ENCODE results near the gene CNOT9.
A peak's percentile ranks its signal among the peaks of the same experiment; 100 is the strongest.

Gene CNOT9

GRCh38 chr2:218618102-218618860 is 49.6 kb downstream of the CNOT9 start:
- no peak overlapping the region for H2AFZ ChIP-seq (ENCODE audit: insufficient read depth, low read length, poor library complexity)
- H2BK5ac ChIP-seq (ENCODE audit: low read depth, low read length, poor library complexity): no peak overlapping the region
- no peaks in the 10 kb centered on the region for H3K79me1 ChIP-seq (ENCODE audit: low read length)
- no peak overlapping the region for H3K9ac ChIP-seq (ENCODE audit: low read length)
- DNase-seq: no peak
- H3K4ac ChIP-seq (ENCODE audit: low read depth, low read length): no peak overlapping the region
- WGBS (ENCODE audit: extremely low coverage, insufficient coverage, insufficient read length): no CpG with 5 or more reads among the region's 9 CpGs
- no peak overlapping the region for H4K12ac ChIP-seq (ENCODE audit: low read depth, low read length)
- no peak overlapping the region for H3K4me3 ChIP-seq (ENCODE audit: low read depth, low read length)
- H3K36me3 ChIP-seq (ENCODE audit: control insufficient read depth in 1 of 2, insufficient read depth in 2 of 2, low read length in 2 of 2): no peaks in the 10 kb centered on the region
- H2BK12ac ChIP-seq (ENCODE audit: low read length): no peak overlapping the region
- no peak overlapping the region for H2BK120ac ChIP-seq (ENCODE audit: insufficient read depth, low read length, poor library complexity)
- no peak overlapping the region for H3K27ac ChIP-seq (ENCODE audit: low read depth, low read length)
- no peak overlapping the region for H4K91ac ChIP-seq (ENCODE audit: low read depth, low read length)
- H3K27me3 ChIP-seq (ENCODE audit: insufficient read depth, low read length): no peaks in the 10 kb centered on the region
- H3K14ac ChIP-seq (ENCODE audit: low read length): no peak overlapping the region
- H3K23ac ChIP-seq (ENCODE audit: low read length): no peak overlapping the region
- no peak overlapping the region for H3K4me2 ChIP-seq (ENCODE audit: low read length)
- no peak overlapping the region for H2AK5ac ChIP-seq (ENCODE audit: low read length)
- no peaks in the 10 kb centered on the region for H3K4me1 ChIP-seq (ENCODE audit: control insufficient read depth in 1 of 2, insufficient read depth in 2 of 2, low read length in 2 of 2)
- no peak overlapping the region for H3K18ac ChIP-seq (ENCODE audit: low read length)
- H3K9me3 ChIP-seq (ENCODE audit: insufficient read depth, low read depth, low read length): no peaks in the 10 kb centered on the region
- H3K79me2 ChIP-seq (ENCODE audit: control insufficient read depth, insufficient read depth, low read length, poor library complexity): no peaks in the 10 kb centered on the region
- no peak overlapping the region for H4K8ac ChIP-seq (ENCODE audit: low read depth, low read length)

- Histone ChIP-seq H3K18ac (ENCODE audit: low read length) (no peak overlapping the region), H4K8ac (ENCODE audit: low read depth, low read length) (no peak overlapping the region), H3K4ac (ENCODE audit: low read depth, low read length) (no peak overlapping the region), H3K4me3 (ENCODE audit: low read depth, low read length) (no peak overlapping the region), H3K79me2 (ENCODE audit: control insufficient read depth, insufficient read depth, low read length, poor library complexity) (no peaks in the 10 kb centered on the region), H3K36me3 (ENCODE audit: control insufficient read depth in 1 of 2, insufficient read depth in 2 of 2, low read length in 2 of 2) (no peaks in the 10 kb centered on the region), H2BK5ac (ENCODE audit: low read depth, low read length, poor library complexity) (no peak overlapping the region), H3K27ac (ENCODE audit: low read depth, low read length) (no peak overlapping the region), H2BK12ac (ENCODE audit: low read length) (no peak overlapping the region), H3K23ac (ENCODE audit: low read length) (no peak overlapping the region), H3K4me2 (ENCODE audit: low read length) (no peak overlapping the region), H3K79me1 (ENCODE audit: low read length) (no peaks in the 10 kb centered on the region), H4K12ac (ENCODE audit: low read depth, low read length) (no peak overlapping the region), H3K9me3 (ENCODE audit: insufficient read depth, low read depth, low read length) (no peaks in the 10 kb centered on the region), H4K91ac (ENCODE audit: low read depth, low read length) (no peak overlapping the region), H2AK5ac (ENCODE audit: low read length) (no peak overlapping the region), H2BK120ac (ENCODE audit: insufficient read depth, low read length, poor library complexity) (no peak overlapping the region), H3K4me1 (ENCODE audit: control insufficient read depth in 1 of 2, insufficient read depth in 2 of 2, low read length in 2 of 2) (no peaks in the 10 kb centered on the region), H3K9ac (ENCODE audit: low read length) (no peak overlapping the region), H3K27me3 (ENCODE audit: insufficient read depth, low read length) (no peaks in the 10 kb centered on the region), H2AFZ (ENCODE audit: insufficient read depth, low read length, poor library complexity) (no peak overlapping the region), H3K14ac (ENCODE audit: low read length) (no peak overlapping the region)
- no CpG with 5 or more reads among the region's 7 CpGs for WGBS (ENCODE audit: extremely low coverage, insufficient coverage, insufficient read length)
- no peak for DNase-seq
Observed at GRCh38 chr2:218621007-218621406, 52.4 kb downstream of the CNOT9 start.

DNA sequence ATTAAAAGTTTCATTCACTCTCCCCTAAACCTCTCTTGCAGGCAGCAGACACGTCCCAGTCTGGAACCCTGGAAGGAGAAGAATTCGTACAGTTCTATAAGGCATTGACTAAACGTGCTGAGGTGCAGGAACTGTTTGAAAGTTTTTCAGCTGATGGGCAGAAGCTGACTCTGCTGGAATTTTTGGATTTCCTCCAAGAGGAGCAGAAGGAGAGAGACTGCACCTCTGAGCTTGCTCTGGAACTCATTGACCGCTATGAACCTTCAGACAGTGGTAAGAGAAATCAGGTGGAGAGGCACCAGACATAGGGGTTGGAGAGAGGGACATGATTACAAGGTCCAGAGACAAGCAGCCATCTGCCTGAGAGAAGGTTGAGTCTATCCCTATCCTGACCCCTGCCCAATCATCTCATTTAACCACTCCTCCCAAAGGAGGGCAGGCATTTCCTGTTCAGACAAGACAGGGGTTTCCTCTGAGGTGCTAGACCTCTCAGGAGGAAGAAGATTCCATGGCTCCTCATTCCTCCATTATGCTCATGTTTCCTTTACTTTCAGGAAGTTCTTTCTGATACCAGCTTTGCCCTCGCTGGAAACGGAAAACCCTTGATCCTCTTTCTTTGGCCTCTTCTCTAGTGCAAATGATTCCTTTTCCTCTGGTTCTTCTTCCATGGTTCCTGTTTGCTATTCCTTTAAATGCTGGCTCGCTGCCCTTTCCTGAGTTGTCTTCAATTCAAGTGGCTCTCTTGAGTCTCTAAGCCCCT is 54.1 kb downstream of the CNOT9 start:
- H3K79me1 ChIP-seq (ENCODE audit: low read length): no peaks in the 10 kb centered on the region
- H3K27ac ChIP-seq (ENCODE audit: low read depth, low read length): no peak overlapping the region
- H3K79me2 ChIP-seq (ENCODE audit: control insufficient read depth, insufficient read depth, low read length, poor library complexity): no peaks in the 10 kb centered on the region
- no peak overlapping the region for H2AFZ ChIP-seq (ENCODE audit: insufficient read depth, low read length, poor library complexity)
- H3K4ac ChIP-seq (ENCODE audit: low read depth, low read length): no peak overlapping the region
- H3K4me2 ChIP-seq (ENCODE audit: low read length): no peak overlapping the region
- H2BK5ac ChIP-seq (ENCODE audit: low read depth, low read length, poor library complexity): no peak overlapping the region
- no peak overlapping the region for H4K91ac ChIP-seq (ENCODE audit: low read depth, low read length)
- no peak overlapping the region for H3K18ac ChIP-seq (ENCODE audit: low read length)
- H3K9me3 ChIP-seq (ENCODE audit: insufficient read depth, low read depth, low read length): no peaks in the 10 kb centered on the region
- H2AK5ac ChIP-seq (ENCODE audit: low read length): no peak overlapping the region
- no peak overlapping the region for H2BK120ac ChIP-seq (ENCODE audit: insufficient read depth, low read length, poor library complexity)
- no peak overlapping the region for H3K23ac ChIP-seq (ENCODE audit: low read length)
- DNase-seq: peak in 1 of 2 donors; percentile 11
- H3K14ac ChIP-seq (ENCODE audit: low read length): no peak overlapping the region
- no peak overlapping the region for H2BK12ac ChIP-seq (ENCODE audit: low read length)
- no peak overlapping the region for H3K4me3 ChIP-seq (ENCODE audit: low read depth, low read length)
- H3K9ac ChIP-seq (ENCODE audit: low read length): no peak overlapping the region
- H4K8ac ChIP-seq (ENCODE audit: low read depth, low read length): no peak overlapping the region
- no peak overlapping the region for H4K12ac ChIP-seq (ENCODE audit: low read depth, low read length)
- no peaks in the 10 kb centered on the region for H3K4me1 ChIP-seq (ENCODE audit: control insufficient read depth in 1 of 2, insufficient read depth in 2 of 2, low read length in 2 of 2)
- no CpG with 5 or more reads among the region's 7 CpGs for WGBS (ENCODE audit: extremely low coverage, insufficient coverage, insufficient read length)
- H3K36me3 ChIP-seq (ENCODE audit: control insufficient read depth in 1 of 2, insufficient read depth in 2 of 2, low read length in 2 of 2): no peaks in the 10 kb centered on the region
- H3K27me3 ChIP-seq (ENCODE audit: insufficient read depth, low read length): no peaks in the 10 kb centered on the region

DNA sequence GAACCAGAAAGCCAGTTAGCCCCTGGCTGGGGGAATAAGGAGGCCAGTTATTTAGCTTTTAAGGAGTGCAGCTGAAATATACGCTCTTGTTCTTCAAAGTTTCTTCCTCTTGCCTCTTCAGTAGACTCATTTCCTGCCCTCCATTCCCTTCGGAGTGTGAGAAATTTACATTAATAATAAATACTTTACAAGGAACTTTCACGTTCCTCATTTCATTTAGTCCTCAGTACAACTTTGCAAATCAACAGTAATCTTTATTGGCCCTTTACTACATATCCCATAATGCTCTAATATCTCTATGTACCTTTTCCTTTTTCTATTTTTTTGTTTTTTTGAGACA is 54.7 kb downstream of the CNOT9 start:
- no peak overlapping the region for H3K4ac ChIP-seq (ENCODE audit: low read depth, low read length)
- H4K12ac ChIP-seq (ENCODE audit: low read depth, low read length): no peak overlapping the region
- no peak for DNase-seq
- H3K4me1 ChIP-seq (ENCODE audit: control insufficient read depth in 1 of 2, insufficient read depth in 2 of 2, low read length in 2 of 2): no peaks in the 10 kb centered on the region
- H3K9ac ChIP-seq (ENCODE audit: low read length): no peak overlapping the region
- H2BK5ac ChIP-seq (ENCODE audit: low read depth, low read length, poor library complexity): no peak overlapping the region
- WGBS (ENCODE audit: extremely low coverage, insufficient coverage, insufficient read length): no CpG with 5 or more reads among the region's 3 CpGs
- no peaks in the 10 kb centered on the region for H3K79me1 ChIP-seq (ENCODE audit: low read length)
- no peak overlapping the region for H4K91ac ChIP-seq (ENCODE audit: low read depth, low read length)
- no peaks in the 10 kb centered on the region for H3K36me3 ChIP-seq (ENCODE audit: control insufficient read depth in 1 of 2, insufficient read depth in 2 of 2, low read length in 2 of 2)
- H2BK12ac ChIP-seq (ENCODE audit: low read length): no peak overlapping the region
- H2BK120ac ChIP-seq (ENCODE audit: insufficient read depth, low read length, poor library complexity): no peak overlapping the region
- H2AFZ ChIP-seq (ENCODE audit: insufficient read depth, low read length, poor library complexity): no peak overlapping the region
- H3K4me2 ChIP-seq (ENCODE audit: low read length): no peak overlapping the region
- H3K27ac ChIP-seq (ENCODE audit: low read depth, low read length): no peak overlapping the region
- H3K14ac ChIP-seq (ENCODE audit: low read length): no peak overlapping the region
- H3K27me3 ChIP-seq (ENCODE audit: insufficient read depth, low read length): no peaks in the 10 kb centered on the region
- no peaks in the 10 kb centered on the region for H3K79me2 ChIP-seq (ENCODE audit: control insufficient read depth, insufficient read depth, low read length, poor library complexity)
- no peak overlapping the region for H4K8ac ChIP-seq (ENCODE audit: low read depth, low read length)
- H3K4me3 ChIP-seq (ENCODE audit: low read depth, low read length): no peak overlapping the region
- H2AK5ac ChIP-seq (ENCODE audit: low read length): no peak overlapping the region
- H3K9me3 ChIP-seq (ENCODE audit: insufficient read depth, low read depth, low read length): peaks cover 2% of the 10 kb centered on the region
- no peak overlapping the region for H3K18ac ChIP-seq (ENCODE audit: low read length)
- no peak overlapping the region for H3K23ac ChIP-seq (ENCODE audit: low read length)

Data from trophoblast cell (in vitro differentiated cells and primary cell).